Psoas muscle (tissue), 8 donors: Measurements from ENCODE around the gene ZHX3. TPM values are rescaled to one million over a fixed set of nuclear protein-coding genes. Genes with fewer than 3 reads are reported as not detected.

ENCODE experiments used
- ATAC-seq, 4 donors: fragments of 200-7000 bp; cut with Tn5 transposase; one replicate each; pipeline ENCODE4 v1.9.1; 2020; ENCODE audit warnings: moderate library complexity in 3 of 4, mild to moderate bottlenecking in 2 of 4
- DNase-seq, 2 donors: peaks; one replicate each; pipeline ENCODE4 v3.0.0-alpha.2; 2020
- H3K27ac ChIP-seq: fragments of 200-600 bp; one replicate; pipeline ENCODE4 v1.8.0; 2022
- H3K27me3 ChIP-seq, 3 donors: fragments of 200-600 bp in 1 of 3; one replicate each; pipeline versions ENCODE4 v1.6.1 to v1.8.0; 2013 to 2022; ENCODE audit warnings: low read length in 2 of 3, mild to moderate bottlenecking in 2 of 3, moderate library complexity in 1 of 3; ENCODE audit not compliant: insufficient read depth in 3 of 3
- H3K36me3 ChIP-seq, 2 donors: fragments of 200-600 bp in 1 of 2; one replicate each; pipeline versions ENCODE4 v1.6.1 to v1.8.0; 2013 to 2022; ENCODE audit warnings: low read depth in 1 of 2, mild to moderate bottlenecking in 1 of 2, moderate library complexity in 1 of 2; ENCODE audit not compliant: insufficient read depth in 1 of 2
- H3K4me1 ChIP-seq: fragments of 200-600 bp; one replicate; pipeline ENCODE4 v1.8.0; 2022
- H3K4me3 ChIP-seq: fragments of 200-600 bp; one replicate; pipeline ENCODE4 v1.8.0; 2022; ENCODE audit warnings: mild to moderate bottlenecking
- H3K9me3 ChIP-seq: fragments of 200-600 bp; one replicate; pipeline ENCODE4 v1.8.0; 2022
- WGBS, 3 donors: extraction: QIAGEN DNeasy Blood & Tissue Kit; methylation state at CpG; one replicate each; pipeline versions ENCODE4 v1.1.6 to v1.1.7; 2013; 5-methylcytosine and 5-hydroxymethylcytosine counted together
- intact Hi-C, 2 donors: fragments of 100-400 bp; cut with DNase I; formaldehyde crosslinking; loops; one replicate each; pipeline versions ENCODE4 v1.11.0 to v1.14.2; 2022
- polyA plus RNA-seq, 3 donors: library from polyadenylated mRNA; stranded (reverse); fragments of 200-250 nt; gene quantifications; one replicate each; pipeline ENCODE4 v1.2.3, GENCODE V29; 2013
- total RNA-seq, 4 donors: library from RNA; stranded (reverse); fragmentation: NEBNext Ultra II Directional in 2 of 4; extraction: Animal tissue kit (Norgen Biotek cat#: 25700) in 2 of 4; gene quantifications; one replicate each; pipeline versions ENCODE4 v1.2.1 to v1.2.4, GENCODE V29; 2021 to 2023
- TF ChIP-seq, protein P1 (sequence below): fragments of 200-600 bp; IDR thresholded peaks from one replicate; pipeline ENCODE4 v1.8.0; 2022; ENCODE audit warnings: antibody characterized with exemption
- donor health status: healthy with polysubstance abuse.
- donor health status: DM: no; HTN: no; CAD: no; lungs with moderate emphysema.
- donor health status: Bipolar disorder and iron deficiency.
- donor health status: healthy.
- donor health status: DM: yes; HTN: yes; CAD: no.
- donor health status: DM: no; HTN: no; CAD: no.
- donor health status: DM: no; HTN: no; CAD: no.
- donor health status: DM: yes; HTN: yes; CAD: no.

ZHX3 gene
- total and polyA plus RNA-seq, 7 donors = 7.0 to 47.7 (median 39.6) TPM

DNA sequence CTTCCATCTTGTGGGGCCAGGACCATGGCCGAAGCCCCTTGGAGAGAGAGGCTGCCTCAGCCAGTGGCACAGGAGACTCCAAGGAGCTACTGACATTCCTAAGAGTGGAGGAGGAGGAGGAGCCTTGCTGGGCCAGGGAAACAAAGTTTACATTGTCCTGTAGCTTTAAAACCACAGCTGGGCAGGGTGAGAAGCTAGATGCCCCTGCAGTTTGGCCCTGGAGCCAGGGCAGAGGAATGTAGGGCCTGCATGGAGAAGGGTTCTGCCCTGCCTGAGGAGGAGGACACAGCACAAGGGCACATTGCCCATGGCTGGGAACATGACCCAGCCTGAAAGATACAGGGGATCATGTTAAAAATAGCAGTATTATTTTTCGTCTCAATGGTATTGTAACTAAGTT lies 142.7 kb downstream of the ZHX3 start:
- peak in 1 of 2 donors; percentile 55 for DNase-seq
- ATAC-seq = no peak
- H3K36me3 ChIP-seq = peaks cover 0 to 56% of the 10 kb centered on the region in 2 donors
- H3K27me3 ChIP-seq = no peaks in the 10 kb centered on the region
- no peaks in the 10 kb centered on the region for H3K9me3 ChIP-seq
- TF ChIP-seq, protein P1, sequence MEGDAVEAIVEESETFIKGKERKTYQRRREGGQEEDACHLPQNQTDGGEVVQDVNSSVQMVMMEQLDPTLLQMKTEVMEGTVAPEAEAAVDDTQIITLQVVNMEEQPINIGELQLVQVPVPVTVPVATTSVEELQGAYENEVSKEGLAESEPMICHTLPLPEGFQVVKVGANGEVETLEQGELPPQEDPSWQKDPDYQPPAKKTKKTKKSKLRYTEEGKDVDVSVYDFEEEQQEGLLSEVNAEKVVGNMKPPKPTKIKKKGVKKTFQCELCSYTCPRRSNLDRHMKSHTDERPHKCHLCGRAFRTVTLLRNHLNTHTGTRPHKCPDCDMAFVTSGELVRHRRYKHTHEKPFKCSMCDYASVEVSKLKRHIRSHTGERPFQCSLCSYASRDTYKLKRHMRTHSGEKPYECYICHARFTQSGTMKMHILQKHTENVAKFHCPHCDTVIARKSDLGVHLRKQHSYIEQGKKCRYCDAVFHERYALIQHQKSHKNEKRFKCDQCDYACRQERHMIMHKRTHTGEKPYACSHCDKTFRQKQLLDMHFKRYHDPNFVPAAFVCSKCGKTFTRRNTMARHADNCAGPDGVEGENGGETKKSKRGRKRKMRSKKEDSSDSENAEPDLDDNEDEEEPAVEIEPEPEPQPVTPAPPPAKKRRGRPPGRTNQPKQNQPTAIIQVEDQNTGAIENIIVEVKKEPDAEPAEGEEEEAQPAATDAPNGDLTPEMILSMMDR = no peak
- intact Hi-C loops = loop anchor here (5.0 kb wide), 2 partner anchors 58 to 233 kb away; no protein-coding TSS in a partner anchor
- H3K4me1 ChIP-seq = peaks cover 67% of the 10 kb centered on the region
- peak overlapping the region; percentile 71 for H3K27ac ChIP-seq
- WGBS, 3 donors = 21 to 61% (median 35%) methylated on average over 2 of the region's 2 CpGs
- no peak overlapping the region for H3K4me3 ChIP-seq

DNA sequence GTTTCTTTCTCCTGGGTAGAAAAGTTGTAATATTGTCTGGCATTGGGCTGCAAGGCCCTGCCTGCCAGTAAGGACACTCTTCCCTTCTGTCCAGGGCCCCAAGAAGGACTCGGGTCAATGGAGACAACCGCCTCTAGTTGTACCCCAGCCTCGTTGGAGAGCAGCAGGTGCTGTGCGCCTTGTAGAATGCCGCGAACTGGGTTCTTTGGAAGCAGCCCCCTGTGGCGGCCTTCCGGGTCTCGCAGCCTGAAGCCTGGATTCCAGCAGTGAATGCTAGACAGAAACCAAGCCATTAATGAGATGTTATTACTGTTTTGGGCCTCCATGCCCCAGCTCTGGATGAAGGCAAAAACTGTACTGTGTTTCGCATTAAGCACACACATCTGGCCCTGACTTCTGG lies 143.2 kb downstream of the ZHX3 start:
- no peaks in the 10 kb centered on the region for H3K9me3 ChIP-seq
- peak in 1 of 2 donors; percentile 12 for DNase-seq
- intact Hi-C loops = loop anchor here (5.0 kb wide), 2 partner anchors 58 to 233 kb away; no protein-coding TSS in a partner anchor
- peaks cover 2 to 60% of the 10 kb centered on the region in 2 donors for H3K36me3 ChIP-seq
- WGBS, 3 donors = 84 to 93% (median 88%) methylated on average over 10 of the region's 10 CpGs
- TF ChIP-seq, protein P1 = no peak
- no peak overlapping the region for H3K4me3 ChIP-seq
- H3K27ac ChIP-seq = peak overlapping the region; percentile 71
- no peaks in the 10 kb centered on the region for H3K27me3 ChIP-seq
- ATAC-seq = no peak
- H3K4me1 ChIP-seq = peaks cover 64% of the 10 kb centered on the region

DNA sequence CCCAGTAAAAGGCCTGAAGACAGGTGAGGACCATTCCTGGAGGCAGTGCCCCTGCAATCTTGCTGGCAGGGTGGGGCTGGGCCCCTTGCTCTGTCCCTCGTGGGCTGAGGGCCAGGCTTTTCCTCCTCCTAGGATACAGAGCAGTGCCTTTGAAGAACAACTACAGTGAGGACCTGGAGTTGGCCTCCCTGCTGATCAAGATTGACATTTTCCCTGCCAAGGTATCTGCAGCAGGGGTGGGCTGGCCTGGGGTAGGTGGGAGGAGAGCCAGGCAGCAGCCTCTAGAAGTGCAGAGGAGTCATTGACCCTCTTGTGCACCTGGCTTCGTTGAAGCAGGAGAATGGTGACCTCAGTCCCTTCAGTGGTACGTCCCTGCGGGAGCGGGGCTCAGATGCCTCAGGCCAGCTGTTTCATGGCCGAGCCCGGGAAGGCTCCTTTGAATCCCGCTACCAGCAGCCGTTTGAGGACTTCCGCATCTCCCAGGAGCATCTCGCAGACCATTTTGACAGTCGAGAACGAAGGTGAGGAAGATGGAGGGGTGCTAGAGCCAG lies 143.7 kb downstream of the ZHX3 start:
- H3K4me3 ChIP-seq = no peak overlapping the region
- H3K4me1 ChIP-seq = peaks cover 59% of the 10 kb centered on the region
- peaks cover 4 to 65% of the 10 kb centered on the region in 2 donors for H3K36me3 ChIP-seq
- TF ChIP-seq, protein P1 = no peak
- ATAC-seq (no peak), DNase-seq (peak in 1 of 2 donors; percentile 57)
- WGBS, 3 donors = 56 to 72% (median 64%) methylated on average over 13 of the region's 13 CpGs
- no peaks in the 10 kb centered on the region for H3K27me3 ChIP-seq
- intact Hi-C loops = loop anchor here (1.0 to 5.0 kb wide), 5 partner anchors 58 to 233 kb away; partner anchors contain the start of gene LPIN3 (in 1 of the 2)
- H3K9me3 ChIP-seq = no peaks in the 10 kb centered on the region
- H3K27ac ChIP-seq = peak overlapping the region; percentile 71

DNA sequence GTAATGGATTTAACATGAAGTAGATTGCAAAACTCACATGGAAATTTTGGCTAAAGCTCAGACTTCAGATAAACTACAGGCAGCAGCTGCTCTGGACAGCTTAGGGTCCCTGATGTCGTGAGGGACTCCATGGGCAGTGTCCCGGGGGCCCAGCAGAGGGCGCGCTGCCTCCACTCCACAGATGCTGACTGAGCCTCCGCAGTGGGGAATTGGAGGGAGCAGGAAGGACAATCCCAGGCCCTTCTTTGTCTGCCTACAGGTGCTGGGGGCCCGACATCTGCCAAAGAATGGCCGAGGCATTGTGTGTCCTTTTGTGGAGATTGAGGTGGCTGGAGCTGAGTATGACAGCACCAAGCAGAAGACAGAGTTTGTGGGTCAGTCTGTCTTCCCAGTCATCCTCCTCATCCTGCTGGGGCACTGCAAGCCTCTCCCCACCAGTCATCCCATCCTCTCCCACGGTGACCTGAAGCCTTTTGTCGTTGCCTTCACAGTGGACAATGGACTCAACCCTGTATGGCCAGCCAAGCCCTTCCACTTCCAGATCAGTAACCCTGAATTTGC lies 144.3 kb downstream of the ZHX3 start:
- peaks cover 53% of the 10 kb centered on the region for H3K4me1 ChIP-seq
- H3K9me3 ChIP-seq = no peaks in the 10 kb centered on the region
- TF ChIP-seq, protein P1 = peak; percentile 98
- 5 to 7% (median 6%) methylated on average over 9 of the region's 9 CpGs for WGBS, 3 donors
- intact Hi-C loops = loop anchor here (1.0 to 5.0 kb wide), 5 partner anchors 59 to 234 kb away; partner anchors contain the start of gene LPIN3 (in 1 of the 2)
- DNase-seq (peak; percentile 88 to 93), ATAC-seq (peak; percentile 83 to 89 (median 86))
- peaks cover 4 to 71% of the 10 kb centered on the region in 2 donors for H3K36me3 ChIP-seq
- H3K4me3 ChIP-seq = no peak overlapping the region
- H3K27ac ChIP-seq = peak overlapping the region; percentile 71
- no peaks in the 10 kb centered on the region for H3K27me3 ChIP-seq
